Thymus (tissue), 11 donors: ENCODE data around the gene P2RX2. TPM values are rescaled to one million over a fixed set of nuclear protein-coding genes. Genes with fewer than 3 reads are reported as not detected.

Experiments
- DNase-seq, 9 donors: peaks; one replicate each; pipeline ENCODE4 v3.0.0-alpha.2; 2013; ENCODE audit warnings: low spot score in 9 of 9, low read depth in 6 of 9, missing footprints in 1 of 9
- H3K27ac ChIP-seq, 2 donors: one replicate each; pipeline ENCODE4 v1.5.1; 2013; ENCODE audit warnings: control low read depth in 1 of 2, low read depth in 1 of 2, low read length in 1 of 2, mild to moderate bottlenecking in 1 of 2, moderate library complexity in 1 of 2
- H3K27me3 ChIP-seq, 2 donors: one replicate each; pipeline ENCODE4 v1.5.1; 2013; ENCODE audit warnings: low read length in 1 of 2; ENCODE audit not compliant: control insufficient read depth in 2 of 2, insufficient read depth in 1 of 2
- H3K36me3 ChIP-seq, 2 donors: one replicate each; pipeline ENCODE4 v1.5.1; 2013; ENCODE audit warnings: low read length in 1 of 2, mild to moderate bottlenecking in 1 of 2, moderate library complexity in 1 of 2; ENCODE audit not compliant: control insufficient read depth in 2 of 2, insufficient read depth in 2 of 2
- H3K4me1 ChIP-seq, 2 donors: one replicate each; pipeline ENCODE4 v1.5.1; 2013; ENCODE audit warnings: low read length in 2 of 2; ENCODE audit not compliant: control insufficient read depth in 2 of 2, insufficient read depth in 2 of 2
- H3K4me3 ChIP-seq, 2 donors: one replicate each; pipeline ENCODE4 v1.5.1; 2013; ENCODE audit warnings: low read length in 2 of 2, control low read depth in 1 of 2, mild to moderate bottlenecking in 1 of 2
- H3K9me3 ChIP-seq, 2 donors: one replicate each; pipeline ENCODE4 v1.5.1; 2013; ENCODE audit warnings: low read length in 1 of 2, mild to moderate bottlenecking in 1 of 2; ENCODE audit not compliant: control insufficient read depth in 2 of 2, insufficient read depth in 1 of 2
- WGBS: extraction: QIAGEN DNeasy Blood & Tissue Kit; methylation state at CpG from one replicate; pipeline ENCODE4 v1.1.7; 2013; 5-methylcytosine and 5-hydroxymethylcytosine counted together
- polyA plus RNA-seq: library from polyadenylated mRNA; stranded (reverse); fragments of 200-250 nt; gene quantifications from one replicate; pipeline ENCODE4 v1.2.3, GENCODE V29; 2013
- total RNA-seq: library from RNA; stranded (reverse); fragments of 120-200 nt; gene quantifications from one replicate; pipeline ENCODE4 v1.2.4, GENCODE V29; 2013
- donor health status: healthy.

P2RX2 gene
- total and polyA plus RNA-seq, 2 donors = 0.66 to 2.5 TPM

DNA sequence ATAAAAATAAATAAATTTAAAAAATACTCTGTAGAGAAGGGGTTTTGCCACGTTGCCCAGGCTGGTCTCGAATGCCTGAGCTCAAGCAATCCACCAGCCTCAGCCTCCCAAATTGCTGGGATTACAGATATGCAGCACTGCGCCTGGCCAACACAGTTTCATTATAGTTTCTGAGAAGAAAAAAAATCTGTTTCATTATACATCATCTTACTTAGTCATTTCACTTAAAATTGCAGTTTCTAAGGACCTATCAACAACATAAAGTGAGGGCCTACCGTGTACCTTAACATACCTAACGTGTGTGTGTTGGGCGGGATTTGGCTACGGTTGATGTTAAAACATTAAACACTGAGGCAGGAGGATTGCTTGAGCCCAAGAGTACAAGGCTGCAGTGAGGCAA is 28.3 kb downstream of the P2RX2 start:
- H3K27me3 ChIP-seq = no peaks in the 10 kb centered on the region
- no peak overlapping the region for H3K27ac ChIP-seq
- H3K4me3 ChIP-seq = no peak overlapping the region
- 97% methylated on average over 7 of the region's 7 CpGs for WGBS
- DNase-seq = no peak
- H3K4me1 ChIP-seq = no peaks in the 10 kb centered on the region
- H3K9me3 ChIP-seq = no peaks in the 10 kb centered on the region
- peaks cover 69 to 81% of the 10 kb centered on the region in 2 donors for H3K36me3 ChIP-seq

DNA sequence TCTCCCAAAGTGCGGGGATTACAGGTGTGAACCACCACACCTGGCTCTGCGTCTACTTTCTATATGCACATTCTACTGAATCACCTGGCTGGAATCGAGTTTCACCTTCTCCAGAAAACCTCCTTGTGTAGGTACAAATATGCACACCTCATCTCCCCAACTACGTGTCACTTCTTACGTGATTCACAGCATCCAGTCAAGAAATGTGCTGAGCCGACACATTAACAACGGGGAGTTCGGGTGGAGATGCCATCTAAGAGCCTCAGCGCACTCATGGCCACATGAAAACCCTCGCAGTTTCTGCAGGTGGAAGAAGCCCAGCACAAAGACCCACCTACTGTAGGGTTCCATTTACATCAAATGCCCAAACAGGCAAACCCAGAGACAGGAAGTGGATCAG is 29.3 kb downstream of the P2RX2 start:
- H3K27ac ChIP-seq = no peak overlapping the region
- no peaks in the 10 kb centered on the region for H3K27me3 ChIP-seq
- H3K9me3 ChIP-seq = no peaks in the 10 kb centered on the region
- H3K36me3 ChIP-seq = peaks cover 65 to 77% of the 10 kb centered on the region in 2 donors
- no peak for DNase-seq
- WGBS = 97% methylated on average over 10 of the region's 10 CpGs
- H3K4me3 ChIP-seq = no peak overlapping the region
- no peaks in the 10 kb centered on the region for H3K4me1 ChIP-seq

DNA sequence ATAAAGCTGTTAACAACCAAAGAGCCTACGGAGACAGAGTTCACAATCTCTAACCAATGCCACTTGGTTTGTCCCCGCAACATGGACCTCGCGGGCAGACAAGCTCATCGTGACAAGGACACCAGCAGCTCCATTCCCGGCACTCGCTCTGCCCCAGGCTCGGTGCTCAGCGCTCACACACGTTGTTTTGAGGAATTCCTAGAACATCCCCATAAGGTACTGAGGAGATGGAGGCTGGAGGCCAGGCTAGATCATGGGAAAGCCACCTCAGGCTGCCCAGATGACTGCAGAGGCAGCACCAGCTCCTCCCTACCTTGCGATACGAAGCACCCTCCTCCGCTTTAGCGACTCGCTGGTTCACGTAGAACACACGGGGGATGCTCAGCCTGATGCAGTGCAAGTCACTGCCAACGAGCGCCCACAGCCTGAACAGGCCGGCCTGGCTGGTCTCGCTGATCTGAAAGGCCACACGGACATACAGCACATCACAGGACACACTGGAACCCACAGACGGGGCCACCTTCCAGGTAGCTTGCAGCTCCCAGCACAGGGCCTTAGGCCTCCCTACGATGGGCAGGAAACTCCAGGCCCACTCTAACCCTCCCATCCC is 30.1 kb downstream of the P2RX2 start:
- 97% methylated on average over 24 of the region's 24 CpGs for WGBS
- peaks cover 60 to 75% of the 10 kb centered on the region in 2 donors for H3K36me3 ChIP-seq
- no peak for DNase-seq

DNA sequence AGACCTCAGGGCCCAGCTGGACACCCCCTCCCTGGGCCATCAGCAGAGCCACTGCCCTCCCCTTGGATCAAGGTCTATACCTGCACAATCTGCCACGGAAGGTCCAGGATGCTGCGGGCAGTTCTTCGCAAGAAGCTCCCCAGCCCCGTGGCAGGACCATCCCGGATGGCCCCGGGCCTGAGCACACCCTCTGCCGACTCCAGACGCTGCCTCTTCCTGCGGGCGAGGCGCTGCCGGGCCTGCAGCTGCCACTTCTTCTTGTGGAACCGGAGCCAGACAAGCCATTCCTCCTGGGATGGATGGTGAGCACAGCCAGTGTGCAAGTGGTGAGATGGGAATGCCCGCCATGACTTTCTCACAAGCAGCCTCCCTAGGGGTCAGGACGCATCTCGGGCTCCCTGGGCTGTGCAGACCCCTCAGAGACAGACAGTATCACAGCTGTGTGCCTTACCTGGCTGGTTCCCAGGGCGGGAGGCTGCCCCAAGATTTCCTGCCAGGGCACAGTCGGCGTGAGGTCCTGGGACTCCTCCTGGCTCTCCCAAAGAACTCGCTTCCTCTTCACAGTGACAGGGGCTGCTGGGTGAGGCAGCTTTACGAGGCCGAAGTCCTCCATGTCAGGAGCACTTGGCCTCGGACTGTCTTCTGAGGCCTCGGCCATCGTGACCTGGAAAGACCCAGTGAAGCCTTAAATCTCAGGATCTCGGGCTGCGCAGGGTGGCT is 30.8 kb downstream of the P2RX2 start:
- Histone ChIP-seq H3K4me1 (no peaks in the 10 kb centered on the region), H3K9me3 (no peaks in the 10 kb centered on the region), H3K27ac (no peak overlapping the region), H3K36me3 (peaks cover 56 to 73% of the 10 kb centered on the region in 2 donors), H3K27me3 (no peaks in the 10 kb centered on the region), H3K4me3 (no peak overlapping the region)
- 97% methylated on average over 27 of the region's 27 CpGs for WGBS
- no peak for DNase-seq

More for the DNA sequence above, 30.1 kb downstream of the P2RX2 start:
- Histone ChIP-seq H3K4me3 (no peak overlapping the region), H3K27ac (no peak overlapping the region), H3K4me1 (no peaks in the 10 kb centered on the region), H3K9me3 (no peaks in the 10 kb centered on the region), H3K27me3 (no peaks in the 10 kb centered on the region)

DNA sequence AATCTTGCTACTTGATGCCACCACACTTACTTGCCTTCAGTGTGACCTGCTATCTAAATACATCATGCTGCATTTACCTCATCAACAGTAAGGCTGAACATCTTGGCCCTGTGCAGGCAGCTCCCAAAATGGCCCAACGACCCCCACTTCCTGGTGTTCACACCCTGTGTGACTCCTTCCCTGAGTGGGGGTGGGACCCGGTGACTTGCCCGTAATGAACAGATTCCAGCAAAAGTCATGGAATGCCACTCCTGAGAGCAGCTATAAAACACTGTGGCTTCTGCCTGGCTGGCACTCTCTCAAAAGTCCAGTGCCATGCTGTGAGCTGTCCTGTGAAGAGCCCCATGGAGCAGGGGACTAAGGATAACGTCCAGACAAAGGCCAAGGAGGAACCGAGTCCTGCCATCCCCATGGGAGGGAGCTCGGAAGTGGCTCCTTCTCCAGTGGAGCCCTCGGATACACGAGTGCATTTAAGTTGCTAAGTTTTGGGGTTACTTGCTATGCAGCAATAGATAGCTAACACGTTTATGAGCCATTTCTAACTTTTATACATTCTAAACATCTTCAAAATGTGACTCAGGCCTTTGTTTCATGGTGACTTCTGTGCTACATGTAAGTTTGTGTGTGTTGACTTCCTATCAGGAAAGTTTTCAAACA is 33.0 kb downstream of the P2RX2 start:
- Histone ChIP-seq H3K4me3 (no peak overlapping the region), H3K36me3 (peaks cover 58 to 76% of the 10 kb centered on the region in 2 donors), H3K9me3 (no peaks in the 10 kb centered on the region), H3K4me1 (no peaks in the 10 kb centered on the region), H3K27me3 (no peaks in the 10 kb centered on the region), H3K27ac (no peak overlapping the region)
- no peak for DNase-seq
- 90% methylated on average over 9 of the region's 9 CpGs for WGBS

DNA sequence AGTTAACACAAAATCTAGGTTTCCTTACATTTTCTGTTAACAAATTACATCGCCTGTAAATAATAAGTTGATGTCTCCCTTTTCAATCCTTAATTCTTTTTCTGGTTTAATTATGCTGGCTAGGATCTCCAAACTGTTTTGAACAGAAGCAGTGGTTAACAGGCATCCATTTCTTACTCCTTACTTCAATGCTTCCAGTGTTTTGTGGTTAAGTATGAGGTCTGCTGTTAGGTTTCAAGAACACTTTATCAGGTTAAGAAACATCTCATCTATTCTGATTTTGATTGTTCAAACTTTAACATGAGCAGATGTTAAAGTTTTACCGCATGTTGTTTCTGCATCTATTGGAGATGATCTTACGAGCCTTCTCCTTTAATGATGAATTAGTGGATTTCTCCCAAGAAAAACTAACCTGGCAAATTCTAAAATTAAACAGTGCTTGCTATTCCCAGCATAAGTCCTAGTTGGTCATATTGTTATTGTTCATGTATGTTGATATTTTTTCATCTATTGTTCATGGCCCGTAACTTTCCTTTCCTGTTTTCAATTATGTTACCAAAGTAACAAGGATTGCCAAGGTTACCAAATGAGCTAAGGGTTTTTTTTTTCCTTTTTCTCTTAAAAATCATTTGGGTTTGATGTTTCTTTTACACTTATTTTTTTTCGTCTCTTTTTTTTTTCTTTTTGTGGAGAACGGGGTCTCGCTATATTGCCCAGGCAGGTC is 35.2 kb downstream of the P2RX2 start:
- WGBS = 91% methylated on average over 7 of the region's 7 CpGs
- Histone ChIP-seq H3K9me3 (no peaks in the 10 kb centered on the region), H3K36me3 (peaks cover 58 to 76% of the 10 kb centered on the region in 2 donors), H3K27me3 (no peaks in the 10 kb centered on the region), H3K4me1 (peaks cover 0 to 16% of the 10 kb centered on the region in 2 donors), H3K27ac (no peak overlapping the region), H3K4me3 (no peak overlapping the region)
- no peak for DNase-seq

DNA sequence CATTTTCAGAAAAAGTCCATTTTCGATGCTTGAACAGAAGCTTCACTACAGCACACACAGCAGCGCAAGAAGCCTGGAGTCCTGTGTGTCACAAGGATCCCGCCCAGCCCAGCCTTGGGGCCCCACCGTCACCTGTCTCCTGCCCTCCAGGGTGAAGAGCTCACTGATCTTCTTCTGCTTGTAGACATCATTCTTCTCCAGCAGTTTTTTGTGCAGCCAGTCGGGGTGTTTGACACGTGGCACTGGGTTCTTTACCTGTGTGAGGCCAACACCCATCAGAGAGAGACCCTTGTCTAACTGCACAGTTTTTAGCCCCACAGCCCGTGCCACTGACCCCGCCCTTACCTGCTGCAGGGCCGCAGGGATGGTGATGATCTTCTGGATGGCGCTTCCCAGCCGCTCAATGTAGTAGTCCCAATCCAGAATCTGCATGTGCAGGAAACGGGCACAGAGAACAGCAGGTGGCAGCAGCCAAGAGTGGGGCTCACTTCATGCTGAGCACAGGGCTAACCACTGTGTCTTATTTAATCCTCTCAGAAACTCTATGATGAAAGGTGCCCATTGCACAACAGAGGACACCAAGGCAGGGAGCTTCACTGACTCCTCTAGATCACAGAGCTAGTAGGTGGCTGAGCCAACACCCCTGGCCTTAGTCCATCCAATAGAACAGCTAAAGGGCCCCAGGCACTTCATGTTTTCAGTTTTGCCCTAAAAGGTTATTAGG is 38.6 kb downstream of the P2RX2 start:
- no peak overlapping the region for H3K27ac ChIP-seq
- 97% methylated on average over 12 of the region's 12 CpGs for WGBS
- peaks cover 21 to 50% of the 10 kb centered on the region in 2 donors for H3K4me1 ChIP-seq
- no peaks in the 10 kb centered on the region for H3K27me3 ChIP-seq
- H3K4me3 ChIP-seq = no peak overlapping the region
- peaks cover 43 to 87% of the 10 kb centered on the region in 2 donors for H3K36me3 ChIP-seq
- no peaks in the 10 kb centered on the region for H3K9me3 ChIP-seq
- DNase-seq = peak in 1 of 9 donors; percentile 25

DNA sequence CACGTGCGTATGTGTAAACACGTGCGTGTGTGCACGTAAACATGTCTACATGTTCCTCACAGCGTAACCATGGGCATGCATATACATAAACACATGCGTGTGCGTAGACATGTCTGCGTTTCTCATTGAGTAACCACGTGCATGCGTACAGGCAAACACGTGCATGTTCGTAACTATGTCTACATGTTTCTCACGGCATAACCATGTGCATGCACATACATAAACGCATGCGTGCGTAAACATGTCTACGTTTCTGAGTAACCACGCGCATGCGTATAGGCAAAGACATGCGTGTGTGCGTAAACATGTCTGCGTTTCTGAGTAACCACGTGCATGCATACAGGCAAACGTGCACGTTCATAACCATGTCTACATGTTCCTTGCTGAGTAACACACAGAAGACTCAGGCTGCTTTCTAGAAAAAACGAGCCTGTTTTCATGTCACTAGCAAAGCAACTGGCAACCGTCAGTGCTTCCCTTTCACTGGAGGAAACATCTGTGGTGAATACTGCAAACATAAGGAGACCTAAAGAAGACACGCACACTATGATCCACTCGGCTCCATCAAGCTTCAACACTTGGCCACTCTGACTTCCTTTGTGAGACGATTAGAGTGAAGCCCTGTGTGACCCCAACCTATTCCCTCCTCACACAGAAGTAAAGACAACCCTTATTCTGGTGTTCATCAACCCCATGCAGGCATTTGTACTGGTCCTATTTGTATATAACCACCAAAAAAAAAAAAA is 39.7 kb downstream of the P2RX2 start:
- WGBS = 75% methylated on average over 32 of the region's 32 CpGs
- DNase-seq = peak in 1 of 9 donors; percentile 57
- H3K4me1 ChIP-seq = peaks cover 31 to 62% of the 10 kb centered on the region in 2 donors
- peaks cover 43 to 88% of the 10 kb centered on the region in 2 donors for H3K36me3 ChIP-seq
- no peak overlapping the region for H3K4me3 ChIP-seq
- no peaks in the 10 kb centered on the region for H3K9me3 ChIP-seq
- H3K27ac ChIP-seq = peak overlapping the region in 1 of 2 donors; percentile 75
- H3K27me3 ChIP-seq = no peaks in the 10 kb centered on the region
